GM23338 (cell line): ENCODE measurements around the gene RBM28. TPM values are rescaled to one million over a fixed set of nuclear protein-coding genes. Genes with fewer than 3 reads are reported as not detected.

ENCODE experiments used
- ATAC-seq: fragments of 200-7000 bp; cut with Tn5 transposase; 3 replicates; pipeline ENCODE4 v1.9.1; 2020
- DNase-seq: peaks from one replicate; pipeline ENCODE4 v3.0.0-alpha.2; 2015; ENCODE audit warnings: low spot score
- H2AFZ ChIP-seq: fragments of 200-600 bp; sonication (generic); 2 replicates; pipeline ENCODE4 v1.8.0; 2016; ENCODE audit warnings: antibody characterized with exemption, mild to moderate bottlenecking, moderate library complexity
- H3F3A ChIP-seq: fragments of 200-600 bp; sonication (generic); replicated peaks from 2 replicates; pipeline ENCODE4 v1.8.0; 2017; ENCODE audit warnings: antibody characterized with exemption, mixed run types, low read depth
- H3K27ac ChIP-seq: fragments of 200-600 bp; sonication (generic); 2 replicates; pipeline ENCODE4 v1.6.1; 2016; ENCODE audit warnings: low read depth
- H3K27me3 ChIP-seq: fragments of 200-600 bp; sonication (generic); 2 replicates; pipeline ENCODE4 v1.8.0; 2016; ENCODE audit warnings: mild to moderate bottlenecking, mixed run types, moderate library complexity; ENCODE audit not compliant: insufficient read depth
- H3K36me3 ChIP-seq: fragments of 200-600 bp; sonication (generic); 2 replicates; pipeline ENCODE4 v1.8.0; 2016; ENCODE audit warnings: mild to moderate bottlenecking; ENCODE audit not compliant: insufficient read depth
- H3K4me1 ChIP-seq: fragments of 200-600 bp; sonication (generic); 2 replicates; pipeline ENCODE4 v1.8.0; 2016; ENCODE audit warnings: mild to moderate bottlenecking, moderate library complexity; ENCODE audit not compliant: insufficient read depth
- H3K4me2 ChIP-seq: fragments of 200-600 bp; sonication (generic); 2 replicates; pipeline ENCODE4 v1.7.1; 2017; ENCODE audit warnings: mixed run types
- H3K4me3 ChIP-seq: fragments of 200-600 bp; sonication (generic); 2 replicates; pipeline ENCODE4 v1.6.1; 2016; ENCODE audit warnings: mixed run types
- H3K79me2 ChIP-seq: fragments of 200-600 bp; sonication (generic); replicated peaks from 2 replicates; pipeline ENCODE4 v1.8.0; 2017; ENCODE audit warnings: mild to moderate bottlenecking; ENCODE audit not compliant: insufficient read depth
- H3K9me2 ChIP-seq: fragments of 200-600 bp; sonication (generic); 2 replicates; pipeline ENCODE4 v1.8.0; 2017; ENCODE audit not compliant: insufficient read depth
- H4K20me1 ChIP-seq: fragments of 200-600 bp; sonication (generic); replicated peaks from 2 replicates; pipeline ENCODE4 v1.8.0; 2017; ENCODE audit warnings: mild to moderate bottlenecking; ENCODE audit not compliant: insufficient read depth
- H3K27ac Mint-ChIP-seq: 2 replicates; pipeline ENCODE4 v1.8.0; 2020; ENCODE audit warnings: inconsistent platforms, mild to moderate bottlenecking, moderate library complexity, mixed read lengths
- H3K27me3 Mint-ChIP-seq: 3 replicates; pipeline ENCODE4 v1.8.0; 2022; ENCODE audit warnings: low read depth, mild to moderate bottlenecking, moderate library complexity, mixed read lengths, inconsistent platforms; ENCODE audit not compliant: insufficient read depth, poor library complexity
- H3K36me3 Mint-ChIP-seq: 3 replicates; pipeline ENCODE4 v1.8.0; 2021; ENCODE audit warnings: low read depth, mild to moderate bottlenecking, inconsistent platforms, moderate library complexity, mixed read lengths
- H3K4me1 Mint-ChIP-seq: 3 replicates; pipeline ENCODE4 v1.8.0; 2020; ENCODE audit warnings: mild to moderate bottlenecking, inconsistent platforms, mixed read lengths
- H3K4me3 Mint-ChIP-seq: 3 replicates; pipeline ENCODE4 v1.8.0; 2021; ENCODE audit warnings: moderate library complexity, mild to moderate bottlenecking, inconsistent platforms, mixed read lengths
- H3K9me3 Mint-ChIP-seq: 3 replicates; pipeline ENCODE4 v1.8.0; 2020; ENCODE audit warnings: moderate library complexity, mild to moderate bottlenecking, inconsistent platforms, mixed read lengths
- EZH2 ChIP-seq: fragments of 200-600 bp; sonication (generic); IDR thresholded peaks from one replicate; pipeline ENCODE4 v1.8.0; 2017; ENCODE audit warnings: antibody characterized with exemption, mild to moderate bottlenecking, low read depth; ENCODE audit not compliant: unreplicated experiment
- EZH2phosphoT487 ChIP-seq: fragments of 200-600 bp; sonication (generic); IDR thresholded peaks from one replicate; pipeline ENCODE4 v1.8.1; 2018; ENCODE audit warnings: antibody characterized with exemption; ENCODE audit not compliant: unreplicated experiment
- JUNB ChIP-seq: IDR thresholded peaks from one replicate; pipeline ENCODE4 v1.6.1; 2016; ENCODE audit warnings: antibody characterized with exemption; ENCODE audit not compliant: unreplicated experiment
- POLR2AphosphoS5 ChIP-seq: IDR thresholded peaks from 2 replicates; pipeline ENCODE4 v1.6.1; 2016; ENCODE audit warnings: antibody characterized with exemption, low read depth
- STAT1 ChIP-seq: IDR thresholded peaks from one replicate; pipeline ENCODE4 v1.6.1; 2016; ENCODE audit warnings: antibody characterized with exemption; ENCODE audit not compliant: unreplicated experiment
- ZNF331 ChIP-seq: fragments of 250-450 bp; sonication (Bioruptor Pico); IDR thresholded peaks from 2 replicates; pipeline ENCODE4 v1.5.0; 2020; ENCODE audit warnings: low read depth, mild to moderate bottlenecking, moderate library complexity
- polyA plus RNA-seq: library from polyadenylated mRNA; unstranded; fragments of >200 nt; fragmentation: Nextera tagmentation; extraction: Ambion mirVana; gene quantifications from 2 replicates; pipeline ENCODE4 v1.2.1, GENCODE V29; 2016
- total RNA-seq: library from RNA; depleted of rRNA; stranded (reverse); fragments of >200 nt; shearing (Covaris generic); gene quantifications from 2 replicates; pipeline ENCODE4 v1.2.3, GENCODE V29; 2014
- TF ChIP-seq, protein P1 (sequence below), 2 experiments: fragments of 200-600 bp in 1 of 2; sonication (generic) in 1 of 2; conservative IDR thresholded peaks; 2 replicates each; pipeline versions ENCODE4 v1.5.1 to v1.6.1; 2016 to 2017; ENCODE audit warnings: antibody characterized with exemption in 2 of 2, low read depth in 2 of 2, mild to moderate bottlenecking in 2 of 2, moderate library complexity in 1 of 2
- TF ChIP-seq, protein P2 (sequence below): IDR thresholded peaks from one replicate; pipeline ENCODE4 v1.6.1; 2018; ENCODE audit warnings: antibody characterized with exemption; ENCODE audit not compliant: unreplicated experiment
- TF ChIP-seq, protein P3 (sequence below): fragments of 250-450 bp; sonication (Bioruptor Pico); IDR thresholded peaks from 2 replicates; pipeline ENCODE4 v1.5.0; 2020; ENCODE audit warnings: mild to moderate bottlenecking, moderate library complexity
- TF ChIP-seq, protein P4 (sequence below): IDR thresholded peaks from 2 replicates; pipeline ENCODE4 v1.6.1; 2016; ENCODE audit warnings: antibody characterized with exemption

The RBM28 gene
- total and polyA plus RNA-seq, 2 experiments from 2014 or later = 24.3 to 87.5 TPM

DNA sequence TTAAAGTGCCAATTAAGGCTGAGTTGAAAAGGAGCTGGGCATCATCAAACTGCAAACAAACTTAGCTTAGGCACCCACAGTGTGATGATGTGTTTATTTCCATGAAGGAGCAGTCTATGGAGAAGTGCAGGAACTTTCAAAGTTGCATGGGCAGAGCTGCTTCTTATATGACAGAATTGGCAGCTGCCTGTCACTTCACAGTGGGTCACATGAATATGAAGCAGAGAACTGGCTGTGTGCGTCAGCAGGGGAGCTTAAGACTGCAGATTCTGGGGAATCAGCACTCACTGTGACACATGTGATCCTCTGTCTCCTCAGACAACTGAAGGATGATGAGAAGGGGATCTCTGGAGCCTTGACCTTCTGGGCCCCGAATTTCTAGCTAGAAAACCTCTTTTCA lies 36.6 kb downstream of the RBM28 start:
- no peaks in the 10 kb centered on the region for H3K27me3 ChIP-seq
- Mint-ChIP-seq H3K9me3 (no peaks in the 10 kb centered on the region), H3K4me1 (no peaks in the 10 kb centered on the region), H3K4me3 (no peak overlapping the region), H3K27ac (no peak overlapping the region), H3K36me3 (peaks cover 66% of the 10 kb centered on the region), H3K27me3 (peaks cover under 1% of the 10 kb centered on the region)
- TF ChIP-seq, protein P1, sequence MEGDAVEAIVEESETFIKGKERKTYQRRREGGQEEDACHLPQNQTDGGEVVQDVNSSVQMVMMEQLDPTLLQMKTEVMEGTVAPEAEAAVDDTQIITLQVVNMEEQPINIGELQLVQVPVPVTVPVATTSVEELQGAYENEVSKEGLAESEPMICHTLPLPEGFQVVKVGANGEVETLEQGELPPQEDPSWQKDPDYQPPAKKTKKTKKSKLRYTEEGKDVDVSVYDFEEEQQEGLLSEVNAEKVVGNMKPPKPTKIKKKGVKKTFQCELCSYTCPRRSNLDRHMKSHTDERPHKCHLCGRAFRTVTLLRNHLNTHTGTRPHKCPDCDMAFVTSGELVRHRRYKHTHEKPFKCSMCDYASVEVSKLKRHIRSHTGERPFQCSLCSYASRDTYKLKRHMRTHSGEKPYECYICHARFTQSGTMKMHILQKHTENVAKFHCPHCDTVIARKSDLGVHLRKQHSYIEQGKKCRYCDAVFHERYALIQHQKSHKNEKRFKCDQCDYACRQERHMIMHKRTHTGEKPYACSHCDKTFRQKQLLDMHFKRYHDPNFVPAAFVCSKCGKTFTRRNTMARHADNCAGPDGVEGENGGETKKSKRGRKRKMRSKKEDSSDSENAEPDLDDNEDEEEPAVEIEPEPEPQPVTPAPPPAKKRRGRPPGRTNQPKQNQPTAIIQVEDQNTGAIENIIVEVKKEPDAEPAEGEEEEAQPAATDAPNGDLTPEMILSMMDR (conservative IDR thresholded peaks at IDR 0.05; ENCODE audit: low read depth in 2 of 2) = no peak
- no peak for TF ChIP-seq EZH2
- TF ChIP-seq POLR2AphosphoS5 = no peak
- TF ChIP-seq, protein P2, sequence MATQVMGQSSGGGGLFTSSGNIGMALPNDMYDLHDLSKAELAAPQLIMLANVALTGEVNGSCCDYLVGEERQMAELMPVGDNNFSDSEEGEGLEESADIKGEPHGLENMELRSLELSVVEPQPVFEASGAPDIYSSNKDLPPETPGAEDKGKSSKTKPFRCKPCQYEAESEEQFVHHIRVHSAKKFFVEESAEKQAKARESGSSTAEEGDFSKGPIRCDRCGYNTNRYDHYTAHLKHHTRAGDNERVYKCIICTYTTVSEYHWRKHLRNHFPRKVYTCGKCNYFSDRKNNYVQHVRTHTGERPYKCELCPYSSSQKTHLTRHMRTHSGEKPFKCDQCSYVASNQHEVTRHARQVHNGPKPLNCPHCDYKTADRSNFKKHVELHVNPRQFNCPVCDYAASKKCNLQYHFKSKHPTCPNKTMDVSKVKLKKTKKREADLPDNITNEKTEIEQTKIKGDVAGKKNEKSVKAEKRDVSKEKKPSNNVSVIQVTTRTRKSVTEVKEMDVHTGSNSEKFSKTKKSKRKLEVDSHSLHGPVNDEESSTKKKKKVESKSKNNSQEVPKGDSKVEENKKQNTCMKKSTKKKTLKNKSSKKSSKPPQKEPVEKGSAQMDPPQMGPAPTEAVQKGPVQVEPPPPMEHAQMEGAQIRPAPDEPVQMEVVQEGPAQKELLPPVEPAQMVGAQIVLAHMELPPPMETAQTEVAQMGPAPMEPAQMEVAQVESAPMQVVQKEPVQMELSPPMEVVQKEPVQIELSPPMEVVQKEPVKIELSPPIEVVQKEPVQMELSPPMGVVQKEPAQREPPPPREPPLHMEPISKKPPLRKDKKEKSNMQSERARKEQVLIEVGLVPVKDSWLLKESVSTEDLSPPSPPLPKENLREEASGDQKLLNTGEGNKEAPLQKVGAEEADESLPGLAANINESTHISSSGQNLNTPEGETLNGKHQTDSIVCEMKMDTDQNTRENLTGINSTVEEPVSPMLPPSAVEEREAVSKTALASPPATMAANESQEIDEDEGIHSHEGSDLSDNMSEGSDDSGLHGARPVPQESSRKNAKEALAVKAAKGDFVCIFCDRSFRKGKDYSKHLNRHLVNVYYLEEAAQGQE = no peak
- no peak for TF ChIP-seq JUNB
- TF ChIP-seq ZNF331 (CRISPR knock-in tag) = no peak
- TF ChIP-seq STAT1 = no peak
- TF ChIP-seq, protein P3, sequence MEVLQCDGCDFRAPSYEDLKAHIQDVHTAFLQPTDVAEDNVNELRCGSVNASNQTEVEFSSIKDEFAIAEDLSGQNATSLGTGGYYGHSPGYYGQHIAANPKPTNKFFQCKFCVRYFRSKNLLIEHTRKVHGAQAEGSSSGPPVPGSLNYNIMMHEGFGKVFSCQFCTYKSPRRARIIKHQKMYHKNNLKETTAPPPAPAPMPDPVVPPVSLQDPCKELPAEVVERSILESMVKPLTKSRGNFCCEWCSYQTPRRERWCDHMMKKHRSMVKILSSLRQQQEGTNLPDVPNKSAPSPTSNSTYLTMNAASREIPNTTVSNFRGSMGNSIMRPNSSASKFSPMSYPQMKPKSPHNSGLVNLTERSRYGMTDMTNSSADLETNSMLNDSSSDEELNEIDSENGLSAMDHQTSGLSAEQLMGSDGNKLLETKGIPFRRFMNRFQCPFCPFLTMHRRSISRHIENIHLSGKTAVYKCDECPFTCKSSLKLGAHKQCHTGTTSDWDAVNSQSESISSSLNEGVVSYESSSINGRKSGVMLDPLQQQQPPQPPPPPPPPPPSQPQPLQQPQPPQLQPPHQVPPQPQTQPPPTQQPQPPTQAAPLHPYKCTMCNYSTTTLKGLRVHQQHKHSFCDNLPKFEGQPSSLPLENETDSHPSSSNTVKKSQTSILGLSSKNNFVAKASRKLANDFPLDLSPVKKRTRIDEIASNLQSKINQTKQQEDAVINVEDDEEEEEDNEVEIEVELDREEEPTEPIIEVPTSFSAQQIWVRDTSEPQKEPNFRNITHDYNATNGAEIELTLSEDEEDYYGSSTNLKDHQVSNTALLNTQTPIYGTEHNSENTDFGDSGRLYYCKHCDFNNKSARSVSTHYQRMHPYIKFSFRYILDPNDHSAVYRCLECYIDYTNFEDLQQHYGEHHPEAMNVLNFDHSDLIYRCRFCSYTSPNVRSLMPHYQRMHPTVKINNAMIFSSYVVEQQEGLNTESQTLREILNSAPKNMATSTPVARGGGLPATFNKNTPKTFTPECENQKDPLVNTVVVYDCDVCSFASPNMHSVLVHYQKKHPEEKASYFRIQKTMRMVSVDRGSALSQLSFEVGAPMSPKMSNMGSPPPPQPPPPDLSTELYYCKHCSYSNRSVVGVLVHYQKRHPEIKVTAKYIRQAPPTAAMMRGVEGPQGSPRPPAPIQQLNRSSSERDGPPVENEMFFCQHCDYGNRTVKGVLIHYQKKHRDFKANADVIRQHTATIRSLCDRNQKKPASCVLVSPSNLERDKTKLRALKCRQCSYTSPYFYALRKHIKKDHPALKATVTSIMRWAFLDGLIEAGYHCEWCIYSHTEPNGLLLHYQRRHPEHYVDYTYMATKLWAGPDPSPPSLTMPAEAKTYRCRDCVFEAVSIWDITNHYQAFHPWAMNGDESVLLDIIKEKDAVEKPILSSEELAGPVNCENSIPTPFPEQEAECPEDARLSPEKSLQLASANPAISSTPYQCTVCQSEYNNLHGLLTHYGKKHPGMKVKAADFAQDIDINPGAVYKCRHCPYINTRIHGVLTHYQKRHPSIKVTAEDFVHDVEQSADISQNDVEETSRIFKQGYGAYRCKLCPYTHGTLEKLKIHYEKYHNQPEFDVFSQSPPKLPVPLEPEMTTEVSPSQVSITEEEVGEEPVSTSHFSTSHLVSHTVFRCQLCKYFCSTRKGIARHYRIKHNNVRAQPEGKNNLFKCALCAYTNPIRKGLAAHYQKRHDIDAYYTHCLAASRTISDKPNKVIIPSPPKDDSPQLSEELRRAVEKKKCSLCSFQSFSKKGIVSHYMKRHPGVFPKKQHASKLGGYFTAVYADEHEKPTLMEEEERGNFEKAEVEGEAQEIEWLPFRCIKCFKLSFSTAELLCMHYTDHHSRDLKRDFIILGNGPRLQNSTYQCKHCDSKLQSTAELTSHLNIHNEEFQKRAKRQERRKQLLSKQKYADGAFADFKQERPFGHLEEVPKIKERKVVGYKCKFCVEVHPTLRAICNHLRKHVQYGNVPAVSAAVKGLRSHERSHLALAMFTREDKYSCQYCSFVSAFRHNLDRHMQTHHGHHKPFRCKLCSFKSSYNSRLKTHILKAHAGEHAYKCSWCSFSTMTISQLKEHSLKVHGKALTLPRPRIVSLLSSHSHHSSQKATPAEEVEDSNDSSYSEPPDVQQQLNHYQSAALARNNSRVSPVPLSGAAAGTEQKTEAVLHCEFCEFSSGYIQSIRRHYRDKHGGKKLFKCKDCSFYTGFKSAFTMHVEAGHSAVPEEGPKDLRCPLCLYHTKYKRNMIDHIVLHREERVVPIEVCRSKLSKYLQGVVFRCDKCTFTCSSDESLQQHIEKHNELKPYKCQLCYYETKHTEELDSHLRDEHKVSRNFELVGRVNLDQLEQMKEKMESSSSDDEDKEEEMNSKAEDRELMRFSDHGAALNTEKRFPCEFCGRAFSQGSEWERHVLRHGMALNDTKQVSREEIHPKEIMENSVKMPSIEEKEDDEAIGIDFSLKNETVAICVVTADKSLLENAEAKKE (CRISPR knock-in tag) = no peak
- TF ChIP-seq, protein P4, sequence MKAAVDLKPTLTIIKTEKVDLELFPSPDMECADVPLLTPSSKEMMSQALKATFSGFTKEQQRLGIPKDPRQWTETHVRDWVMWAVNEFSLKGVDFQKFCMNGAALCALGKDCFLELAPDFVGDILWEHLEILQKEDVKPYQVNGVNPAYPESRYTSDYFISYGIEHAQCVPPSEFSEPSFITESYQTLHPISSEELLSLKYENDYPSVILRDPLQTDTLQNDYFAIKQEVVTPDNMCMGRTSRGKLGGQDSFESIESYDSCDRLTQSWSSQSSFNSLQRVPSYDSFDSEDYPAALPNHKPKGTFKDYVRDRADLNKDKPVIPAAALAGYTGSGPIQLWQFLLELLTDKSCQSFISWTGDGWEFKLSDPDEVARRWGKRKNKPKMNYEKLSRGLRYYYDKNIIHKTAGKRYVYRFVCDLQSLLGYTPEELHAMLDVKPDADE = no peak
- no peak for TF ChIP-seq EZH2phosphoT487
- H3K4me3 ChIP-seq = no peak overlapping the region
- DNase-seq (no peak), ATAC-seq (no peak)
- no peak overlapping the region for H3K4me2 ChIP-seq
- H3K9me2 ChIP-seq = no peaks in the 10 kb centered on the region
- H3K27ac ChIP-seq = no peak overlapping the region
- peaks cover 16% of the 10 kb centered on the region for H3K36me3 ChIP-seq
- H3F3A ChIP-seq = 0 out of 2 replicates have a peak, but pooled peaks cover 3% of the 10 kb centered on the region
- H4K20me1 ChIP-seq = peaks cover 7% of the 10 kb centered on the region
- no peak overlapping the region for H2AFZ ChIP-seq
- H3K79me2 ChIP-seq = no peaks in the 10 kb centered on the region
- H3K4me1 ChIP-seq = no peaks in the 10 kb centered on the region
